Pons (tissue), 1 donor: ENCODE data around the gene MCM3AP.

Experiments used
- DNase-seq: peaks from one replicate; pipeline ENCODE4 v3.0.0-alpha.2; 2016; ENCODE audit warnings: low spot score

Gene MCM3AP

GRCh38 chr21:46218906-46219590 is 66.4 kb downstream of the MCM3AP start:
- DNase-seq, result no peak

- DNase-seq, result no peak
These were observed 67.8 kb downstream of the MCM3AP start for GRCh38 chr21:46217511-46218196.

GRCh38 chr21:46216132-46216747 is 69.2 kb downstream of the MCM3AP start:
- DNase-seq, result no peak

- DNase-seq, result no peak
These were observed 69.8 kb downstream of the MCM3AP start for GRCh38 chr21:46215436-46216131.

- no peak for DNase-seq
These were observed 70.7 kb downstream of the MCM3AP start for GRCh38 chr21:46214478-46215340.

GRCh38 chr21:46213620-46214286 is 71.7 kb downstream of the MCM3AP start:
- no peak for DNase-seq

GRCh38 chr21:46212721-46213484 is 72.5 kb downstream of the MCM3AP start:
- no peak for DNase-seq

- DNase-seq, result no peak
These were observed 73.4 kb downstream of the MCM3AP start for GRCh38 chr21:46211786-46212720.

- no peak for DNase-seq
These were observed 74.0 kb downstream of the MCM3AP start for GRCh38 chr21:46211376-46211775.

- DNase-seq, result no peak
These were observed 74.9 kb downstream of the MCM3AP start for GRCh38 chr21:46210378-46211136.

- no peak for DNase-seq
These were observed 76.4 kb downstream of the MCM3AP start for GRCh38 chr21:46208761-46209721.

GRCh38 chr21:46207920-46208591 is 77.4 kb downstream of the MCM3AP start:
- DNase-seq, result no peak

GRCh38 chr21:46207006-46207919 is 78.1 kb downstream of the MCM3AP start:
- DNase-seq, result no peak

- no peak for DNase-seq
These were observed 79.0 kb downstream of the MCM3AP start for GRCh38 chr21:46206163-46207005.

GRCh38 chr21:46205766-46206162 is 79.6 kb downstream of the MCM3AP start:
- DNase-seq, result no peak
